Ovary (tissue), 9 donors: ENCODE results near the gene BRD2. TPM values are rescaled to one million over a fixed set of nuclear protein-coding genes. Genes with fewer than 3 reads are reported as not detected.
"Not testable (repeated sequence)": the region's sequence is repeated elsewhere in the genome, so short reads cannot be mapped to it uniquely, and the experiment has no call there.

Experiments used
- DNase-seq, 5 donors: peaks; one replicate each; pipeline ENCODE4 v3.0.0-alpha.2; 2019 to 2020
- H3K27ac ChIP-seq, 2 donors: fragments of 200-600 bp; one replicate each; pipeline versions ENCODE4 v1.5.1 to v1.8.0; 2019 to 2022
- H3K27me3 ChIP-seq: fragments of 200-600 bp; one replicate; pipeline ENCODE4 v1.8.0; 2022
- H3K36me3 ChIP-seq: fragments of 200-600 bp; sonication (generic); one replicate; pipeline ENCODE4 v1.5.1; 2019
- H3K4me1 ChIP-seq: one replicate; pipeline ENCODE4 v1.8.1; 2013; ENCODE audit warnings: mild to moderate bottlenecking, moderate library complexity; ENCODE audit not compliant: insufficient read depth
- H3K4me3 ChIP-seq: fragments of 200-600 bp; sonication (generic); one replicate; pipeline ENCODE4 v1.5.1; 2017
- H3K9me3 ChIP-seq, 2 donors: fragments of 200-600 bp in 1 of 2; sonication (generic) in 1 of 2; one replicate each; pipeline versions ENCODE4 v1.5.1 to v1.8.1; 2013 to 2019; ENCODE audit warnings: mild to moderate bottlenecking in 1 of 2, moderate library complexity in 1 of 2
- EP300 ChIP-seq: sonication (generic); formaldehyde crosslinking; IDR thresholded peaks from one replicate; pipeline ENCODE4 v1.6.1; 2017; ENCODE audit warnings: antibody characterized with exemption
- POLR2A ChIP-seq: fragments of 450-650 bp; IDR thresholded peaks from one replicate; pipeline ENCODE4 v1.6.1; 2017; ENCODE audit warnings: antibody characterized with exemption, mild to moderate bottlenecking, moderate library complexity
- WGBS, 3 donors: extraction: QIAGEN DNeasy Blood & Tissue Kit in 1 of 3; methylation state at CpG; one replicate each; pipeline versions ENCODE4 v1.1.5 to v1.1.7; 2013 to 2017; 5-methylcytosine and 5-hydroxymethylcytosine counted together
- intact Hi-C, 4 donors: fragments of 100-400 bp; cut with DNase I; formaldehyde crosslinking; loops; one replicate each; pipeline versions ENCODE4 v1.11.0 to v1.15.1; 2022 to 2023
- polyA plus RNA-seq, 2 donors: library from polyadenylated mRNA; stranded (reverse); fragments of 200-250 nt in 1 of 2; fragments of 350-450 nt in 1 of 2; fragmentation: Illumina TruSeq in 1 of 2; extraction: RNeasy Lipid Tissue Mini Kit (QIAGEN cat#74804) in 1 of 2; gene quantifications; one replicate each; pipeline ENCODE4 v1.2.3, GENCODE V29; 2013 to 2014
- total RNA-seq, 7 donors: library from RNA; depleted of rRNA in 2 of 7; stranded (reverse); fragments of >200 nt in 2 of 7; fragmentation: NEBNext Ultra II Directional in 3 of 7; extraction: Animal tissue kit (Norgen Biotek cat#: 25700) in 3 of 7; gene quantifications; one replicate each; pipeline versions ENCODE4 v1.1.0 to v1.2.4, GENCODE V29; 2016 to 2023
- TF ChIP-seq, protein P1 (sequence below), 3 donors: fragments of 450-650 bp in 2 of 3; fragments of 200-600 bp in 1 of 3; IDR thresholded peaks; one replicate each; pipeline versions ENCODE4 v1.5.1 to v1.8.0; 2016 to 2022; ENCODE audit warnings: antibody characterized with exemption in 3 of 3, mild to moderate bottlenecking in 1 of 3
- donor health status: DM: no; HTN: no; CAD: no; lungs with moderate emphysema.
- donor health status: DM: no; HTN: no; CAD: no.
- donor health status: Bipolar disorder and iron deficiency.
- donor health status: DM: yes; HTN: yes; CAD: no.
- donor health status: DM: no; HTN: no; CAD: no.
- donor health status: DM: yes; HTN: yes; CAD: no.

The BRD2 gene
- total and polyA plus RNA-seq, 9 donors = 106 to 301 (median 163) TPM

DNA sequence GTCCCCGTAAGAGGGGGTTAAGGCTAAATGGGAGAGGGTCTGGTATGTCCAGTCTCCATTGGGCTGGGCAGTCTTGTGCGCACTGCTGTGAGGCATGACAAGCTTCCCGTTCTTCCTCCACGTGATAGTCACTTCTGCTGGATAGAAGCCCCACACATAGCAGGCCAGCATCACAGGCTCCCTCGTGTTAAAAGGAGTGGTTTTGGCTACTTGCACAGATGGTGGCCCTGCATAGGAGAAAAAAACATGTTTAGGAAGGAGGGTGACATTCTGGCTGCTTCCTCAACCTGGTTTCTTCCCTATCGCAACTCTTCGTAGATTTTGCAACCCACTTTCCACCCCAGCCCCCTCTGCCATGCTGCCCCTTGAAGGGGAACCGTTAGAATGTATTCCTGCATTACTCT lies 31.2 kb upstream of the BRD2 start:
- WGBS, 3 donors = 74 to 82% (median 77%) methylated on average over 7 to 8 of the region's 8 CpGs
- no peak overlapping the region for H3K27ac ChIP-seq
- H3K4me3 ChIP-seq = no peak overlapping the region
- no peaks in the 10 kb centered on the region for H3K4me1 ChIP-seq
- no peak for DNase-seq
- intact Hi-C loops = loop anchor here in 1 of 4 donors (5.0 to 10.0 kb wide), 2 partner anchors 45 to 52 kb away; no protein-coding TSS in a partner anchor
- TF ChIP-seq EP300 = no peak
- TF ChIP-seq, protein P1, sequence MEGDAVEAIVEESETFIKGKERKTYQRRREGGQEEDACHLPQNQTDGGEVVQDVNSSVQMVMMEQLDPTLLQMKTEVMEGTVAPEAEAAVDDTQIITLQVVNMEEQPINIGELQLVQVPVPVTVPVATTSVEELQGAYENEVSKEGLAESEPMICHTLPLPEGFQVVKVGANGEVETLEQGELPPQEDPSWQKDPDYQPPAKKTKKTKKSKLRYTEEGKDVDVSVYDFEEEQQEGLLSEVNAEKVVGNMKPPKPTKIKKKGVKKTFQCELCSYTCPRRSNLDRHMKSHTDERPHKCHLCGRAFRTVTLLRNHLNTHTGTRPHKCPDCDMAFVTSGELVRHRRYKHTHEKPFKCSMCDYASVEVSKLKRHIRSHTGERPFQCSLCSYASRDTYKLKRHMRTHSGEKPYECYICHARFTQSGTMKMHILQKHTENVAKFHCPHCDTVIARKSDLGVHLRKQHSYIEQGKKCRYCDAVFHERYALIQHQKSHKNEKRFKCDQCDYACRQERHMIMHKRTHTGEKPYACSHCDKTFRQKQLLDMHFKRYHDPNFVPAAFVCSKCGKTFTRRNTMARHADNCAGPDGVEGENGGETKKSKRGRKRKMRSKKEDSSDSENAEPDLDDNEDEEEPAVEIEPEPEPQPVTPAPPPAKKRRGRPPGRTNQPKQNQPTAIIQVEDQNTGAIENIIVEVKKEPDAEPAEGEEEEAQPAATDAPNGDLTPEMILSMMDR (IDR thresholded peaks at IDR 0.05) = no peak
- no peak for TF ChIP-seq POLR2A
- no peaks in the 10 kb centered on the region for H3K36me3 ChIP-seq
- no peaks in the 10 kb centered on the region for H3K27me3 ChIP-seq
- H3K9me3 ChIP-seq = no peaks in the 10 kb centered on the region

DNA sequence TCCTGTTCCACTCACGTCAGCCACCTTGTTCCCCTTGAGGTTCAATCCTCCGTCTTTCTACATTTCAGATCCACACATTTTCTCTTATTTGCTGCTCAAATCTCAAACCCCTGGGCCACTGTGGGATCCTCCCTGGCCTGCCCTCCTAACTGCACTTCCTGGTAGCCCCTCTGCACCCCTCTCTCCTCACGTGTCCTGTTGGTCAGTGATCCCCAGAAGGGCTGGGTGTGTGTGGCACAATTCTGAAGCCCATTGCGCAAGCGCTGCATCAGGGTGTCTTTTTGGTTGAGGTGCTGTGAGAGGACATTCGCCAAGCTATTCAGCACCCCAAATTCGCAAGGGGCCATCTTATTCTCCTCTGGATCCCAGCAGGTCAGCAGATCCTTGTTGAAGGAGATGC lies 29.9 kb upstream of the BRD2 start:
- H3K9me3 ChIP-seq = no peaks in the 10 kb centered on the region
- TF ChIP-seq, protein P1 (IDR thresholded peaks at IDR 0.05) = no peak
- TF ChIP-seq POLR2A (no peak), EP300 (no peak)
- H3K27me3 ChIP-seq = no peaks in the 10 kb centered on the region
- no peak overlapping the region for H3K4me3 ChIP-seq
- H3K36me3 ChIP-seq = no peaks in the 10 kb centered on the region
- WGBS, 3 donors = 86 to 92% (median 91%) methylated on average over 7 of the region's 7 CpGs
- DNase-seq = no peak
- intact Hi-C loops = loop anchor here in 1 of 4 donors (5.0 to 10.0 kb wide), 2 partner anchors 44 to 54 kb away; no protein-coding TSS in a partner anchor
- H3K27ac ChIP-seq = no peak overlapping the region
- no peaks in the 10 kb centered on the region for H3K4me1 ChIP-seq

DNA sequence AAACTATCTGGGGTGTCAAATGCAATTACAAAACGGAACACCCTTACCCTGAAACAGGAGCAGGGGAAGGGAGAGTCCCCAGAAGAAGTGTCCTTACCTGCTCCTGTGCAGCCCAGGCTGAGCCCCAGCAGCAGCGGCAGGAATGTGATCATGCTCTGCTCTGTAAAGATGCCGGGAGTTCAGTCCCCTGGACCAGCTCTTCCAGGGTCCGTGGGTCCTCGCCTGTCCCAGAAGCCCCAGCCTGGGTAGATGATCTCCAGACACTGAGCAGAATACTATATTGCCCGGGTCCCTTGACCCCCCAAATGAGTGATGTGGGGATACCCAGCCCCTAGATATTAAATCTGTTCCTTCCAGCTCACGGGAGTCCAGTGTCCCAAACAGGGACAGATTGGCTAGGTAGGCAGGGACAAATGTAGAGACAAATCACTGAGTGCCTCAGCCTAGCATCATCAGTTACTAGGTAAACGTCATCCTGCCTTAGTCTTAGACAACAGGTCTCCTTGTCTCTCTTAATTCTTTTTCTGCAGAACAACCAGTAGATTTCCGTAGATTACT lies 27.7 kb upstream of the BRD2 start, which contains the start of gene HLA-DMB:
HLA-DMB (minus strand) TSS at position 373 of the 558 bp plus-strand sequence; CDS start at position 152, 221 bp downstream.
- H3K27ac ChIP-seq = no peak within 1 kb of the TSS
- no peaks in the 10 kb centered on the region for H3K4me1 ChIP-seq
- peaks cover 0 to 8% of the 10 kb centered on the region in 2 donors for H3K9me3 ChIP-seq
- DNase-seq = no peak
- no peak within 1 kb of the TSS for H3K4me3 ChIP-seq
- TF ChIP-seq, protein P1 (IDR thresholded peaks at IDR 0.05) = no peak
- no peaks in the 10 kb centered on the region for H3K36me3 ChIP-seq
- H3K27me3 ChIP-seq = no peaks in the 10 kb centered on the region
- intact Hi-C loops = no loop called here
- 29 to 51% (median 38%) methylated on average over 9 of the region's 9 CpGs for whole genome bisulfite sequencing, 3 donors

DNA sequence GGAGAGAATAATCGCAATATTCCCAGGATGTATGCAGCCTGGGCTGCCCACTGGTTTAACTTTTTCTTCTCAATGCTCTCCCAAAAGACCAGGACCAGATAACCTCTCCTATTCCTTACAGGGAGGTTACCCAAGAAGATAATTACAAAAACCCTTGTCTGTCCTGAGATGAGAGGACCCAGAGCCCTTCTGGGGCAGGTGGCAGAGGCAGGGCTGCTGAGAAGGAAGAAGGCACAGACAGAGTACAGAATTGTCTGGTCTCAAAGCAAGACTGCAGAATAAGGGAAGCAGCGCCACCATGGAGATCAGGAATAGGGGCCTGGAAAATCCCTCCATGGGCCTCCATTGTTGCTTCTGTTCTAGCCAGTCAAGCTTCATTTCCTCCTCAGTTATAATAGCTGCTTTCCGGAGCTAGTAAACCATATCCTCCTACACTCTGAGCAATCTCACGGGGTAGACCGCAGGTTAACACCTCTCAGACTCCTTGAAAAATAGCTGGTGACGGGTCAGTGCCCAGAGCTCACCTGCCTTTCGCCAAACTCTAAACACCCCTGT lies 27.1 kb upstream of the BRD2 start:
- no peak overlapping the region for H3K4me3 ChIP-seq
- DNase-seq = no peak
- H3K4me1 ChIP-seq = no peaks in the 10 kb centered on the region
- 63 to 66% (median 65%) methylated on average over 7 of the region's 7 CpGs for WGBS, 3 donors
- no peaks in the 10 kb centered on the region for H3K27me3 ChIP-seq
- peaks cover 0 to 8% of the 10 kb centered on the region in 2 donors for H3K9me3 ChIP-seq
- TF ChIP-seq EP300 (no peak), POLR2A (no peak)
- TF ChIP-seq, protein P1 (IDR thresholded peaks at IDR 0.05) = no peak
- intact Hi-C loops = no loop called here
- H3K36me3 ChIP-seq = no peaks in the 10 kb centered on the region
- H3K27ac ChIP-seq = no peak overlapping the region

DNA sequence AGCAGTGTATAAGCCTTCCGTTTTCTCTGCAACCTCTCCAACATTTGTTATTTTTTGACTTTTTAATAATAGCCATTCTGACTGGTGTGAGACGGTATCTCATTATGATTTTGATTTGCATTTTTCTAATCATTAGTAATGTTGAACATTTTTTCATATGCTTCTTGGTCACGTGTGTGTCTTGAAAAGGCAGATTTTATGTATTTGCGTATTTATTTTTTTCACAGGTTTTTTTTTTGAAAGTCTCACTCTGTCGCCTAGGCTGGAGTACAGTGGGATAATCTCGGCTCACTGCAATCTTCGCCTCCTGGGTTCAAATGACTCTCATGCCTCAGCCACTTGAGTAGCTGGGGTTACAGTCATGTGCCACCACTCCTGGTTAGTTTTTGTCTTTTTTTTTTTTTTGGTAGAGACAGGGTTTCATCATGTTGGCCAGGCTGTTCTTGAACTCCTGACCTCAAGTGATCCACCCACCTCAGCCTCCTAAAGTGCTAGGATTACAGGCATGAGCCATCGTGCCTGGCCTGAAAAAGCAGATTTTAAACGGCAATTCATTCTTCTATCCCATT lies 25.8 kb upstream of the BRD2 start:
- H3K27me3 ChIP-seq, H3K4me1 ChIP-seq, H3K9me3 ChIP-seq, intact Hi-C loops, H3K27ac ChIP-seq, DNase-seq, H3K36me3 ChIP-seq, H3K4me3 ChIP-seq: not testable (repeated sequence)
- WGBS, 3 donors = 81 to 85% (median 83%) methylated on average over 9 of the region's 9 CpGs
